Effector memory CD4-positive, alpha-beta T cell (primary cell): ENCODE measurements around the gene CUL1.

Experiments
- DNase-seq, 3 donors: peaks; one replicate each; pipeline ENCODE4 v3.0.0-alpha.2; 2020
- H3K27ac ChIP-seq: 2 replicates; pipeline ENCODE4 v1.7.0; 2013; ENCODE audit warnings: mild to moderate bottlenecking, low read length, moderate library complexity; ENCODE audit not compliant: insufficient read depth, poor library complexity, severe bottlenecking
- H3K27me3 ChIP-seq: replicated peaks from 2 replicates; pipeline ENCODE4 v1.7.0; 2013; ENCODE audit warnings: mild to moderate bottlenecking, low read length; ENCODE audit not compliant: insufficient read depth, control insufficient read depth, poor library complexity, severe bottlenecking
- H3K36me3 ChIP-seq: 2 replicates; pipeline ENCODE4 v1.7.0; 2013; ENCODE audit warnings: mild to moderate bottlenecking, low read length, moderate library complexity; ENCODE audit not compliant: control insufficient read depth, insufficient read depth
- H3K4me1 ChIP-seq: 2 replicates; pipeline ENCODE4 v1.7.0; 2013; ENCODE audit warnings: low read length, mild to moderate bottlenecking; ENCODE audit not compliant: control insufficient read depth, insufficient read depth, poor library complexity, severe bottlenecking
- H3K4me3 ChIP-seq: 2 replicates; pipeline ENCODE4 v1.7.0; 2013; ENCODE audit warnings: low read length, low read depth, mild to moderate bottlenecking; ENCODE audit not compliant: insufficient read depth, poor library complexity, severe bottlenecking
- H3K9me3 ChIP-seq: 2 replicates; pipeline ENCODE4 v1.7.0; 2013; ENCODE audit warnings: mild to moderate bottlenecking, low read length, moderate library complexity; ENCODE audit not compliant: control insufficient read depth

The CUL1 gene

DNA sequence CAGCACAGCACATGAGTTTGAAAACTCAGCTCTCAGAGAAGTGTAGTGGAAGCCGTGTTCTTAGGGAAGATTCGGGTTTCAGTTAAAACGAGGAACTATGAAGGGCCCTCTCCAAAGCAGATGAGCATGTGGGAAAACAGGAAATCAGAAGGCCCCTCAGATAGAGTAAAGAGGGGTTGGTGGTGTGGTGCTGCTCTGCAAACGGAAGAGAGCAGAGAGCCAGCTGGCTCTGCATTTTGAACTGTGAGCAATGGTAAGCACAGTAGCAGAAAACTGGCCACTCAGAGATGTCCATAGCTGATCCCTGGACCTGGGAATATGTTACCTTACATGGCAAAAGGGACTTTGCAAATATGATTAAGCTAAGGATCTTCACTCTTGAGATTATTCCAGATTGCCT is 27.9 kb upstream of the CUL1 start:
- no peaks in the 10 kb centered on the region for H3K27me3 ChIP-seq
- no peaks in the 10 kb centered on the region for H3K9me3 ChIP-seq
- no peak overlapping the region for H3K27ac ChIP-seq
- H3K4me3 ChIP-seq = no peak overlapping the region
- no peaks in the 10 kb centered on the region for H3K36me3 ChIP-seq
- DNase-seq = no peak
- H3K4me1 ChIP-seq = no peaks in the 10 kb centered on the region

GRCh38 chr7:148672041-148672440 is 26.7 kb upstream of the CUL1 start:
- H3K4me3 ChIP-seq = no peak overlapping the region
- H3K27ac ChIP-seq = no peak overlapping the region
- H3K4me1 ChIP-seq = no peaks in the 10 kb centered on the region
- H3K36me3 ChIP-seq = no peaks in the 10 kb centered on the region
- no peak for DNase-seq
- no peaks in the 10 kb centered on the region for H3K9me3 ChIP-seq
- no peaks in the 10 kb centered on the region for H3K27me3 ChIP-seq

DNA sequence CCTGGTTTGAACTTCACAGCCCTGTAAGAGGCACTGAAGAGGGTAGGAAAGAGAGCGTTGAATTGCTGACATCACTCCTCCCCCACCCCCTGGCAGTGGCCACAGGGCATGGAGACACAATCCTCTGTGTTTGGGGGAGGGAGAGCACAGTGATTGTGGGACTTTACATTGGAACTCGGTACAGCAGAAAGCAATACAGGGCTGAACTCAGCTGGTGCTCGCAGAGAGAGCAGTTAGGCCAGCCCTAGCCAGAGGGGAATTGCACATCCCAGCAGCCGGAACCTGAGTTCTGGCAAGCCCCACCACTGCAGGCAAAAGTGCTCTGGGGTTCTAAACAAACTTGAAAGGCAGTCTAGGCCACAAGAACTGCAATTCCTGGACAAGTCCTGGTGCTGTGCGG is 24.0 kb upstream of the CUL1 start:
- no peaks in the 10 kb centered on the region for H3K27me3 ChIP-seq
- H3K9me3 ChIP-seq = no peaks in the 10 kb centered on the region
- no peak for DNase-seq
- no peak overlapping the region for H3K27ac ChIP-seq
- no peaks in the 10 kb centered on the region for H3K4me1 ChIP-seq
- no peak overlapping the region for H3K4me3 ChIP-seq
- no peaks in the 10 kb centered on the region for H3K36me3 ChIP-seq

- Histone ChIP-seq H3K4me3 (no peak overlapping the region), H3K9me3 (no peaks in the 10 kb centered on the region), H3K27me3 (no peaks in the 10 kb centered on the region), H3K4me1 (no peaks in the 10 kb centered on the region), H3K27ac (no peak overlapping the region), H3K36me3 (no peaks in the 10 kb centered on the region)
- DNase-seq = no peak
Observed at GRCh38 chr7:148676291-148676690, 22.4 kb upstream of the CUL1 start.

- Histone ChIP-seq H3K27me3 (no peaks in the 10 kb centered on the region), H3K27ac (no peak overlapping the region), H3K36me3 (no peaks in the 10 kb centered on the region), H3K4me1 (no peaks in the 10 kb centered on the region), H3K9me3 (no peaks in the 10 kb centered on the region), H3K4me3 (no peak overlapping the region)
- DNase-seq = no peak
Observed at GRCh38 chr7:148681821-148682220, 16.9 kb upstream of the CUL1 start.

- H3K4me1 ChIP-seq = no peaks in the 10 kb centered on the region
- no peaks in the 10 kb centered on the region for H3K27me3 ChIP-seq
- DNase-seq = no peak
- H3K4me3 ChIP-seq = no peak overlapping the region
- no peaks in the 10 kb centered on the region for H3K9me3 ChIP-seq
- H3K36me3 ChIP-seq = no peaks in the 10 kb centered on the region
- H3K27ac ChIP-seq = no peak overlapping the region
Observed at GRCh38 chr7:148684289-148684830, 14.3 kb upstream of the CUL1 start.

DNA sequence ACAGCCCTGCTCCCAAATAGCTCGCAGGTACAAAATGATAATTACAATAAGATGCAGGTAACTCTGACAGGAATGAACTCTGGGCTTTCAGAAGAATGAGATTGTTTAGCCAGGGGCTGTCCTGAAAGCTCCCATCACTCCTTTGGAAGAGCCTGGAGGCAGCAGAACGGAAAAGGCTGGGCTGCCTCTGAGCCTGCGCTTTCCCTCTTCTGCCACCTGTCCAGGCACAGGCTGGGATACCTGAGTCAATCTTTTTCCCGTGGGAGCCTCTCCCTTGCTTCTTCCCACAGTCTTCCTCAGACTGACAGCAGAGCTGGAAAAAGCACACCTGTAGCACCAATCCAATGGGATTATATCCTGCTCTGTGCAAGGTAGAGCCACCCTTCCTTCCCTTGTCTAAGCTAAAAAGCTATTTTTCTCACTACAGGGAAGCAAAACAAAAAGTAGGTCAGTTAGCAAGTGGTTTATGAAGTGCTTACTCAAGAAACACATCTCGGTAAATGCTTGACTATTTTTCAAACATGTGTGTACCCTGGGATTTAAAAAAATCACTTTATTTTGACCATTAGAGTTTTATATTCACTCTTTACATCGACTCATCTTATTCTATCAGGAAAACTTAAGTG is 12.3 kb upstream of the CUL1 start:
- no peaks in the 10 kb centered on the region for H3K36me3 ChIP-seq
- H3K4me3 ChIP-seq = no peak overlapping the region
- no peak overlapping the region for H3K27ac ChIP-seq
- H3K27me3 ChIP-seq = no peaks in the 10 kb centered on the region
- H3K9me3 ChIP-seq = no peaks in the 10 kb centered on the region
- H3K4me1 ChIP-seq = no peaks in the 10 kb centered on the region
- DNase-seq = no peak

- H3K27me3 ChIP-seq = no peaks in the 10 kb centered on the region
- no peak for DNase-seq
- no peak overlapping the region for H3K4me3 ChIP-seq
- no peaks in the 10 kb centered on the region for H3K9me3 ChIP-seq
- H3K27ac ChIP-seq = no peak overlapping the region
- no peaks in the 10 kb centered on the region for H3K4me1 ChIP-seq
- H3K36me3 ChIP-seq = no peaks in the 10 kb centered on the region
Observed at GRCh38 chr7:148687555-148687954, 11.1 kb upstream of the CUL1 start.

DNA sequence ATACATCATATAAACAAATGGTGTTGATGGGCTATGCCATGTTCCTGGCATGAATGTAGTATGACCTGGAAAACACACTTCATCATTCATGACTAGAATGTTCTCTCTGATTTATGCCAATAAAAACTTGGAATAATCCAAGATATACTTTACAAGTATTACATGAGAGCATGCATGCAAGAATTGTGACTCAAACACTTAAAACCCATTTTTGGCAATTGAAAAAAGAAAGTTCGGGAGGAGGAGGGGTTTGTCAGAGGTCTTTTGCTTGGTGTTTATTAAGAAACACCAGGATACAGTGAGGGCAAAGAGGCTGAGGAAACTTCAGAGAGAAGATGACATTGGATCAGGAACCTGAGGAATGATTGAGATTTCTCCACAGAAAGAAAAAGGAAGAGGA is 10.2 kb upstream of the CUL1 start:
- DNase-seq = no peak
- no peaks in the 10 kb centered on the region for H3K4me1 ChIP-seq

DNA sequence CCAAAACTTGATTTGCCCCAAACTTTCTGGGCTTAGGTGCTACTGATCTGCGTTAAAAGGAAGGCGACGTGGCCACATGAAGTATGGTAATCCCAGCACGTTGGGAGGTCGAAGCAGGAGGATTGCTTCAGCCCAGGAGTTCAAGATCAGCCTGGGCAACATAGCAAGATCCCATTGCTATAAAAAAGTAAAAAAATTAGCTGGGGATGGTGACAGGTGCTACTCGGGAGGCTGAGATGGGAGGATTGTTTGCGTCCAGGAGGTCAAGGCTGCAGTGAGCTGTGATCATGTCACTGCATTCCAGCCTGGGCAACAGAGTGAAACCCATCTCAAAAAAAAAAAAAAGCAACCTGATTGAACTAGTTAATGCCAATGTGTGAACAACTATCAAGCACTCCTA is 5.1 kb upstream of the CUL1 start:
- Histone ChIP-seq H3K4me3 (no peak overlapping the region), H3K27me3 (no peaks in the 10 kb centered on the region), H3K4me1 (peaks cover 7% of the 10 kb centered on the region), H3K9me3 (no peaks in the 10 kb centered on the region), H3K36me3 (no peaks in the 10 kb centered on the region), H3K27ac (no peak overlapping the region)
- no peak for DNase-seq

More for the DNA sequence above, 10.2 kb upstream of the CUL1 start:
- no peaks in the 10 kb centered on the region for H3K36me3 ChIP-seq
- H3K4me3 ChIP-seq = no peak overlapping the region
- no peaks in the 10 kb centered on the region for H3K9me3 ChIP-seq
- no peak overlapping the region for H3K27ac ChIP-seq
- no peaks in the 10 kb centered on the region for H3K27me3 ChIP-seq
